Measurements from ENCODE around the gene ARL4C. TPM values are rescaled to one million over a fixed set of nuclear protein-coding genes. Genes with fewer than 3 reads are reported as not detected.

Gene ARL4C
- total and polyA plus RNA-seq, 3 donors from 2014 or later = 1.3 to 4.4 (median 3.0) TPM

DNA sequence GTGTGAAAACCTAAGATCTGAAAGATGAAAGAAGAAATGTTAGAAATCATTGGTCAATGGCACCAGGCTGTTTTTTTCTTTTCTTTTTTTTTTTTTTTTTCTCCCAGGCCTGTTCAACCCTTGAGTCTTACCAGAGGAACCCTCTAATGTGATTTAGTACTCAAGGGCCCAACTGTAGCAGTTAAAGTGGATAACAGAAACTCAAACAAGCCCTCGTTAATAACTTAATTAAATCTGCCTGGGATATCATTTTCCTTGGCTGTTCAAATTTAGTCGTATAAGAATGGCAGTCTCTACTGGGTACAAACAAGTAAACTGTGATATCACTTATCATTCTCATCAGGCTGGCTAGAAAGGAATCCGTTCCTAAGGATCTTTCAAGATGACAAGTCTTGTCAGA is 16.5 kb downstream of the ARL4C start:
- 70 to 78% methylated on average over 3 of the region's 3 CpGs for WGBS, 2 donors

DNA sequence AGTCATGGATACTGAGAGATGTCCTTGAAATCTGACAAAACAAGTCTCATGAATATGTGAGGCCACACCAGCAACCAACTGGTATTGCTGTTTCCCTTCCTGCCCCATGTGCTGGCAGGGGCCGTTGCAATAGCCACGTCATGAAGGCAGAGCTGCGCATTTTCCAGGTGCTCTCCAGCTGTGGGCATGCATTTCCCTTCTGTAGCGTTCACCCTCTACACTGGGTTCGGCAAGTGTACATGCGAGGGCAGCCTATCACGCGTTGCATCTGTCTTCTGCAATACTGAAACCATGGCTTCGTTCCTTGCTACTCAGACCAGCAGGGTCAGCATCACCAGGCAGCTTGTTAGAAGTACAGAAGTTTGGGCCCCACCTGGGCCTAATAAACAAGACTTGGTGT is 17.4 kb downstream of the ARL4C start:
- DNase-seq = no peak
- Histone ChIP-seq H3K27me3 (no peaks in the 10 kb centered on the region), H3K4me1 (no peaks in the 10 kb centered on the region), H3K4me3 (no peak overlapping the region), H3K9me3 (no peaks in the 10 kb centered on the region), H3K27ac (no peak overlapping the region), H3K36me3 (ENCODE audit: low read depth, missing control alignments) (no peaks in the 10 kb centered on the region)
- 91 to 93% methylated on average over 9 of the region's 9 CpGs for WGBS, 2 donors
- TF ChIP-seq, protein P1, sequence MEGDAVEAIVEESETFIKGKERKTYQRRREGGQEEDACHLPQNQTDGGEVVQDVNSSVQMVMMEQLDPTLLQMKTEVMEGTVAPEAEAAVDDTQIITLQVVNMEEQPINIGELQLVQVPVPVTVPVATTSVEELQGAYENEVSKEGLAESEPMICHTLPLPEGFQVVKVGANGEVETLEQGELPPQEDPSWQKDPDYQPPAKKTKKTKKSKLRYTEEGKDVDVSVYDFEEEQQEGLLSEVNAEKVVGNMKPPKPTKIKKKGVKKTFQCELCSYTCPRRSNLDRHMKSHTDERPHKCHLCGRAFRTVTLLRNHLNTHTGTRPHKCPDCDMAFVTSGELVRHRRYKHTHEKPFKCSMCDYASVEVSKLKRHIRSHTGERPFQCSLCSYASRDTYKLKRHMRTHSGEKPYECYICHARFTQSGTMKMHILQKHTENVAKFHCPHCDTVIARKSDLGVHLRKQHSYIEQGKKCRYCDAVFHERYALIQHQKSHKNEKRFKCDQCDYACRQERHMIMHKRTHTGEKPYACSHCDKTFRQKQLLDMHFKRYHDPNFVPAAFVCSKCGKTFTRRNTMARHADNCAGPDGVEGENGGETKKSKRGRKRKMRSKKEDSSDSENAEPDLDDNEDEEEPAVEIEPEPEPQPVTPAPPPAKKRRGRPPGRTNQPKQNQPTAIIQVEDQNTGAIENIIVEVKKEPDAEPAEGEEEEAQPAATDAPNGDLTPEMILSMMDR (IDR thresholded peaks at IDR 0.05) = no peak
- TF ChIP-seq POLR2A (IDR thresholded peaks at IDR 0.05) = no peak
- intact Hi-C loops (cut with DNase I; ENCODE audit: low total_unique reads) = no loop called here

More for the DNA sequence above, 16.5 kb downstream of the ARL4C start:
- no peaks in the 10 kb centered on the region for H3K27me3 ChIP-seq
- no peaks in the 10 kb centered on the region for H3K36me3 ChIP-seq (ENCODE audit: low read depth, missing control alignments)
- no peak for DNase-seq
- no peak for TF ChIP-seq POLR2A (IDR thresholded peaks at IDR 0.05)
- TF ChIP-seq, protein P1 (IDR thresholded peaks at IDR 0.05) = no peak
- H3K4me1 ChIP-seq = no peaks in the 10 kb centered on the region
- intact Hi-C loops (cut with DNase I; ENCODE audit: low total_unique reads) = no loop called here
- no peak overlapping the region for H3K4me3 ChIP-seq
- no peaks in the 10 kb centered on the region for H3K9me3 ChIP-seq
- no peak overlapping the region for H3K27ac ChIP-seq

DNA sequence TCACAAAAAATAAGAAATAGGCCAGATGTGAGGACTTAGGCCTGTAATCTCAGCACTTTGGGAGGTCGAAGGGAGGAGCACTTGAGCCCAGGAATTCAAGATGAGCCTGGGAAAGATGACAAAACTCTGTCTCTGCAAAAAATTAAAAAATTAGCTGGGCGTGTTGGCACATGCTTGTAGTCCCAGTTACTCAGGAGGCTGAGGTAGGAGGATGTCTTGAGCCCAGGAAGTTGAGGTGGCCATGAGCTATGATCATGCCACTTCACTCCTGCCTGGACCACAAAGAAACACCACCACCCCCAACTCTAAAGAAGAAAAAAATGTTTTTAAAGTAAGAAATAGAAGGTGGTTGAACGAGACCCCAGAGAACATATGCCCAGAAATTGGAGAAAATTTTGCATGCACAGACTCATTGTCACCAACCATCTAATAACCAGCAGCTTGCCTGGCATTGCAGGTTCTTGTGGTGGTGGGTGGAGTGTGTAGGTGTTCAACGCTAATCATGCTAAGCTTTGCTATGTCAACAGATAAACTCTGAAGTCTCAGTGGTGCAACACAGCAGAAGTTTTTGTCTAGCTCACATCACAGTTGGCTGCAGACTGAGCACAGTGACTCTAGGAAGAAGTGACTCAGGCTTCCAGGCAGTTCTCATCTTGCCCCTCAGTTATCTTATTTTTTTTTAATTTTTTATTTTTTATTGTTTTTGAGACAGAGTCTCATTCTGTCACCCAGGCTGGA is 18.6 kb downstream of the ARL4C start:
- Histone ChIP-seq H3K4me1 (no peaks in the 10 kb centered on the region), H3K9me3 (no peaks in the 10 kb centered on the region), H3K4me3 (no peak overlapping the region), H3K27me3 (no peaks in the 10 kb centered on the region), H3K27ac (no peak overlapping the region), H3K36me3 (ENCODE audit: low read depth, missing control alignments) (no peaks in the 10 kb centered on the region)
- DNase-seq = no peak
- TF ChIP-seq POLR2A (IDR thresholded peaks at IDR 0.05) = no peak
- TF ChIP-seq, protein P1 (IDR thresholded peaks at IDR 0.05) = no peak
- WGBS, 2 donors = 87 to 91% methylated on average over 4 of the region's 4 CpGs
- intact Hi-C loops (cut with DNase I; ENCODE audit: low total_unique reads) = no loop called here

DNA sequence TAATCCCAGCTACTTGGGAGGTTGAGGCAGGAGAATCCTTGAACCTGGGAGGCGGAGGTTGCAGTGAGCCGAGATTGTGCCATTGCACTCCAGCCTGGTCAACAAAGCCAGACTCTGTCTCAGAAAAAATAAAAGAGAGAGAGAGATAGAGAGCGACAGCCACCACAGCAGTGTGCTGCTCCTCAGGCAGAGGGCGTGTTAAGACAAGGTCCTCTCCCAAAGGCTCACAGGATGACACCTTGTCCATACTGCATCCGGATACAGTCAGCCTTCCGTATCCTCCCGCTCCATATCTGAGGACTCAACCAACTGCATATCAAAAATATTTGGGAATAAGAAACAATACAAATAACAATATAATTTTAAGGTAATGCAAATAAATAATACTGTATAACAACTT is 20.1 kb downstream of the ARL4C start:
- no peaks in the 10 kb centered on the region for H3K27me3 ChIP-seq
- no peak overlapping the region for H3K27ac ChIP-seq
- 82 to 93% methylated on average over 7 of the region's 7 CpGs for WGBS, 2 donors
- H3K36me3 ChIP-seq (ENCODE audit: low read depth, missing control alignments) = no peaks in the 10 kb centered on the region
- no peak for TF ChIP-seq POLR2A (IDR thresholded peaks at IDR 0.05)
- TF ChIP-seq, protein P1 (IDR thresholded peaks at IDR 0.05) = no peak
- H3K4me1 ChIP-seq = no peaks in the 10 kb centered on the region
- no peak overlapping the region for H3K4me3 ChIP-seq
- no peaks in the 10 kb centered on the region for H3K9me3 ChIP-seq
- intact Hi-C loops (cut with DNase I; ENCODE audit: low total_unique reads) = no loop called here
- DNase-seq = no peak

DNA sequence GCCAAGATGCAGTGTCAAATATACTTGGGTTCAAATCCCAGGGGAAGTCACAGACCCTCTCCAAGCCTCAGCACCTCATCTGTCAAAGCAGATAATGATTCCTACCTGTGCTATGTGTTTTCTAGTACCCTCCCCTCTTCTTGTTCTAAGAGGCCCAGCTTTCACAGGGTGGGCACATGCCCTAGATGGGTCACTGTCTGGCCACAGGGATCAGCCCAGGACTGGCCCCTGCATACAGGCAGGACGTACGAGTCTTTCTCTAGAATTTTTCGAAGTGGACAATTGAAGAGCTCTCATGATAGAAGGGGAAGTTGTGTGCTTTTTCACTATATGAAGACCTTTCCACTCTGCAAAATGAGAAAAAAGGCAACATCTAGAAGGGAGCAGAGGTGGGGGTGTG is 22.2 kb downstream of the ARL4C start:
- H3K36me3 ChIP-seq (ENCODE audit: low read depth, missing control alignments) = no peaks in the 10 kb centered on the region
- no peak overlapping the region for H3K27ac ChIP-seq
- no peaks in the 10 kb centered on the region for H3K4me1 ChIP-seq
- H3K9me3 ChIP-seq = no peaks in the 10 kb centered on the region
- H3K4me3 ChIP-seq = no peak overlapping the region
- WGBS, 2 donors = 87 to 94% methylated on average over 3 of the region's 3 CpGs
- TF ChIP-seq, protein P1 (IDR thresholded peaks at IDR 0.05) = no peak
- TF ChIP-seq POLR2A (IDR thresholded peaks at IDR 0.05) = no peak
- no peak for DNase-seq
- no peaks in the 10 kb centered on the region for H3K27me3 ChIP-seq
- intact Hi-C loops (cut with DNase I; ENCODE audit: low total_unique reads) = no loop called here

Data from testis (tissue), 3 donors.